ENCODE measurements around the gene MROH2A. TPM values are rescaled to one million over a fixed set of nuclear protein-coding genes. Genes with fewer than 3 reads are reported as not detected.

MROH2A gene
- total RNA-seq, 1 experiment from 2014 or later: not detected

- Mint-ChIP-seq H3K4me3 (no peak overlapping the region), H3K36me3 (no peaks in the 10 kb centered on the region), H3K27me3 (ENCODE audit: low read depth) (no peaks in the 10 kb centered on the region; the same call in 1 of the 2 replicates), H3K9me3 (peaks cover 11% of the 10 kb centered on the region), H3K27ac (no peak overlapping the region), H3K4me1 (no peaks in the 10 kb centered on the region)
- ATAC-seq (no peak), DNase-seq (ENCODE audit: low spot score) (no peak)
- CTCF ChIA-PET: no interaction called here
- POLR2A ChIA-PET: no interaction called here
- TF ChIP-seq TCF7 (CRISPR knock-in tag; IDR thresholded peaks at IDR 0.05; ENCODE audit: low read depth) (no peak), ZNF512 (CRISPR knock-in tag; IDR thresholded peaks at IDR 0.05; ENCODE audit: borderline replicate concordance) (no peak), FOXP4 (CRISPR knock-in tag; IDR thresholded peaks at IDR 0.05) (no peak), JUN (CRISPR knock-in tag; IDR thresholded peaks at IDR 0.05) (no peak), JAZF1 (CRISPR knock-in tag; IDR thresholded peaks at IDR 0.05) (no peak), CBFB (CRISPR knock-in tag; IDR thresholded peaks at IDR 0.05; ENCODE audit: low read depth) (no peak), AFF4 (CRISPR knock-in tag; IDR thresholded peaks at IDR 0.05; ENCODE audit: borderline replicate concordance) (no peak), HMGXB4 (CRISPR knock-in tag; IDR thresholded peaks at IDR 0.05) (no peak), FOXP1 (CRISPR knock-in tag; IDR thresholded peaks at IDR 0.05; ENCODE audit: borderline replicate concordance) (no peak), E2F1 (CRISPR knock-in tag; IDR thresholded peaks at IDR 0.05) (no peak), ZNF232 (CRISPR knock-in tag; IDR thresholded peaks at IDR 0.05) (no peak), ZNF219 (CRISPR knock-in tag; IDR thresholded peaks at IDR 0.05; ENCODE audit: borderline replicate concordance) (no peak), ATF2 (CRISPR knock-in tag; IDR thresholded peaks at IDR 0.05; ENCODE audit: borderline replicate concordance, low read depth) (no peak), ZBTB43 (CRISPR knock-in tag; IDR thresholded peaks at IDR 0.05) (no peak)
These were observed 21.0 kb downstream of the MROH2A start for GRCh38 chr2:233799087-233799665.
